Measurements from ENCODE around the gene RGS11. TPM values are rescaled to one million over a fixed set of nuclear protein-coding genes. Genes with fewer than 3 reads are reported as not detected.

The RGS11 gene
- total and polyA plus RNA-seq, 9 of the 15 experiments (the other 6 are each of a cell fraction or from before 2014, with no cell fraction given): not detected

DNA sequence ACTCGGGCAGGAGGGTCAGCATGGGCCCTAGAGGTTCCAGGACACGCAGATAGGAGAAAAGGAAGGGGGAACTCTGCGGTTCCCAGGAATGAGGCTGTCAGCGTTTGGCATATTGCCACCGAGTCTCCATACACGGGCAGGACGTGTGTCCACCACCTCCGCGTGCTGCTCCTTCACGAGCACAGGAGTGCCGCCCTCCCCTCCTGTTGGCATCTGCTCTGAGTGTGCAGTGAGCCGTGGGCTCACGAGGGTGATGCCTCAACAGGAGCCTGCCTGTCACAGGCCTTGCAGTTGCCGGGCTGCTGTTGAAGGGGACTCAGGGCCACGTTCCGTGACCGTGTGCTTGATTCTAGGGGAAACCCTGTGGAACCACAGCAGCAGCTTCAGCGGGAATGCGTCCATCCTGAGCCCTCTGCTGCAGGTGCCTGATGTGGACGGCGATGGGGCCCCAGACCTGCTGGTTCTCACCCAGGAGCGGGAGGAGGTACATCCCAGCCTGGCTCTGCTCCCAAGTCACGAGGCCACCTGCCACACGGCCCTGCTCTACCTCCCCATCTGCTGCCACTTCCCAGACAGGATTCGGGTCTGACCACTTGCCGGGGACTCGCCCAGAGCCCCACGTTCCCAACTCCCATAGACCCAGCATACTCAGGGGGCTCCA is 14.6 kb downstream of the RGS11 start (continued):
- TF ChIP-seq RERE (CRISPR knock-in tag; IDR thresholded peaks at IDR 0.05; ENCODE audit: borderline replicate concordance): no peak
- TF ChIP-seq, protein P1, sequence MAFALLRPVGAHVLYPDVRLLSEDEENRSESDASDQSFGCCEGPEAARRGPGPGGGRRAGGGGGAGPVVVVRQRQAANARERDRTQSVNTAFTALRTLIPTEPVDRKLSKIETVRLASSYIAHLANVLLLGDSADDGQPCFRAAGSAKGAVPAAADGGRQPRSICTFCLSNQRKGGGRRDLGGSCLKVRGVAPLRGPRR (CRISPR knock-in tag; IDR thresholded peaks at IDR 0.05): no peak

- no TSS peak for BruUV-seq (replicated peaks)
- no peak overlapping the region for H3K27ac ChIP-seq (ENCODE audit: extremely low read depth, low read depth, low read length)
- ATAC-seq: no peak
- ChIA-PET CTCF (ENCODE audit: low intra/inter-chr PET ratio) (no interaction called here), POLR2A (interaction anchor here (0.8 kb wide), 1 partner anchor 16 kb away, joined by 3 read pairs; no protein-coding TSS in a partner anchor)
- no peaks in the 10 kb centered on the region for H3K79me2 ChIP-seq (ENCODE audit: control insufficient read depth, insufficient read depth, low read length)
- in situ Hi-C loops (cut with MboI): no loop called here
- H3K9me1 ChIP-seq (ENCODE audit: control insufficient read depth, insufficient read depth, low read length): peaks cover 4% of the 10 kb centered on the region
- WGBS (ENCODE audit: insufficient coverage, low coverage, missing lambda C conversion rate): 96% methylated on average over 15 of the region's 19 CpGs
- H4K20me1 ChIP-seq (replicated peaks; ENCODE audit: control insufficient read depth, insufficient read depth, low read length): no peaks in the 10 kb centered on the region
- H3K4me3 ChIP-seq: no peak overlapping the region
- intact Hi-C loops (cut with micrococcal nuclease): no loop called here
- peaks cover 13 to 51% of the 10 kb centered on the region in 2 experiments; a peak in 4 of 5 replicates for H3K4me1 ChIP-seq (replicated peaks in 1 of 2; ENCODE audit: control insufficient read depth in 2 of 2, insufficient read depth in 2 of 2, low read length in 2 of 2)
- FAIRE-seq: no peak
- no peak overlapping the region for H3K4me2 ChIP-seq (ENCODE audit: insufficient read depth, low read length)
- no peaks in the 10 kb centered on the region for H3K9me3 ChIP-seq (replicated peaks; ENCODE audit: control insufficient read depth, insufficient read depth, low read depth, low read length)
- H3K9ac ChIP-seq (ENCODE audit: insufficient read depth in 1 of 2, low read depth in 2 of 2, low read length in 2 of 2): peak overlapping the region in 1 of 2 experiments; percentile 77; a peak in 2 of 4 replicates
- DNase-seq (ENCODE audit: extremely low read depth in 1 of 4, low spot score in 3 of 4): no peak
- H3K36me3 ChIP-seq (ENCODE audit: control insufficient read depth, insufficient read depth, low read length): peaks cover 27% of the 10 kb centered on the region; the same call in 2 of the 3 replicates
- H2AFZ ChIP-seq (ENCODE audit: low read depth, low read length): no peak overlapping the region
- H3K27me3 ChIP-seq (ENCODE audit: control insufficient read depth in 2 of 2, insufficient read depth in 2 of 2, low read length in 2 of 2): no peaks in the 10 kb centered on the region
- TF ChIP-seq ZNF3 (CRISPR knock-in tag; IDR thresholded peaks at IDR 0.05) (no peak), TFAP4 (CRISPR knock-in tag; IDR thresholded peaks at IDR 0.05; ENCODE audit: borderline replicate concordance) (no peak), ETS2 (tag; IDR thresholded peaks at IDR 0.05; ENCODE audit: borderline replicate concordance, poor library complexity, severe bottlenecking) (no peak), POLR3G (IDR thresholded peaks at IDR 0.05; ENCODE audit: extremely low read depth, insufficient read length, insufficient replicate concordance) (no peak), ZNF274 (IDR thresholded peaks at IDR 0.05; ENCODE audit: borderline replicate concordance, low read depth, low read length) (no peak), NR2F6 (CRISPR knock-in tag; IDR thresholded peaks at IDR 0.05) (no peak), E2F5 (CRISPR knock-in tag; IDR thresholded peaks at IDR 0.05) (no peak), IRF2 (CRISPR knock-in tag; IDR thresholded peaks at IDR 0.05) (no peak), ZNF354B (CRISPR knock-in tag; IDR thresholded peaks at IDR 0.05) (no peak)
- TF ChIP-seq, protein P1 (CRISPR knock-in tag; IDR thresholded peaks at IDR 0.05): no peak
Observed at GRCh38 chr16:260326-260725, 15.4 kb downstream of the RGS11 start.
